ENCODE results near the gene MOG.

GRCh38 chr6:29620630-29621029 lies 36.3 kb upstream of the MOG start:
- TF ChIP-seq, protein P1, sequence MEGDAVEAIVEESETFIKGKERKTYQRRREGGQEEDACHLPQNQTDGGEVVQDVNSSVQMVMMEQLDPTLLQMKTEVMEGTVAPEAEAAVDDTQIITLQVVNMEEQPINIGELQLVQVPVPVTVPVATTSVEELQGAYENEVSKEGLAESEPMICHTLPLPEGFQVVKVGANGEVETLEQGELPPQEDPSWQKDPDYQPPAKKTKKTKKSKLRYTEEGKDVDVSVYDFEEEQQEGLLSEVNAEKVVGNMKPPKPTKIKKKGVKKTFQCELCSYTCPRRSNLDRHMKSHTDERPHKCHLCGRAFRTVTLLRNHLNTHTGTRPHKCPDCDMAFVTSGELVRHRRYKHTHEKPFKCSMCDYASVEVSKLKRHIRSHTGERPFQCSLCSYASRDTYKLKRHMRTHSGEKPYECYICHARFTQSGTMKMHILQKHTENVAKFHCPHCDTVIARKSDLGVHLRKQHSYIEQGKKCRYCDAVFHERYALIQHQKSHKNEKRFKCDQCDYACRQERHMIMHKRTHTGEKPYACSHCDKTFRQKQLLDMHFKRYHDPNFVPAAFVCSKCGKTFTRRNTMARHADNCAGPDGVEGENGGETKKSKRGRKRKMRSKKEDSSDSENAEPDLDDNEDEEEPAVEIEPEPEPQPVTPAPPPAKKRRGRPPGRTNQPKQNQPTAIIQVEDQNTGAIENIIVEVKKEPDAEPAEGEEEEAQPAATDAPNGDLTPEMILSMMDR (IDR thresholded peaks at IDR 0.05; ENCODE audit: low read depth, low read length, missing input control), result no peak
- TF ChIP-seq JUND (IDR thresholded peaks at IDR 0.05) (no peak), EGR1 (IDR thresholded peaks at IDR 0.05; ENCODE audit: low read depth in 2 of 2) (no peak), ATF3 (IDR thresholded peaks at IDR 0.05) (no peak), GABPA (IDR thresholded peaks at IDR 0.05 in 1 of 2, conservative IDR thresholded peaks at IDR 0.05 in 1 of 2) (no peak), FOXA1 (IDR thresholded peaks at IDR 0.05) (no peak)
- TF ChIP-seq, protein P2, sequence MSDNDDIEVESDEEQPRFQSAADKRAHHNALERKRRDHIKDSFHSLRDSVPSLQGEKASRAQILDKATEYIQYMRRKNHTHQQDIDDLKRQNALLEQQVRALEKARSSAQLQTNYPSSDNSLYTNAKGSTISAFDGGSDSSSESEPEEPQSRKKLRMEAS (IDR thresholded peaks at IDR 0.05), result no peak

All from liver (tissue), 3 donors.